Renal cortical epithelial cell (primary cell): ENCODE measurements around the gene ZNF597. TPM values are rescaled to one million over a fixed set of nuclear protein-coding genes. Genes with fewer than 3 reads are reported as not detected.
A peak's percentile ranks its signal among the peaks of the same experiment; 100 is the strongest.
"Not testable (repeated sequence)": the region's sequence is repeated elsewhere in the genome, so short reads cannot be mapped to it uniquely, and the experiment has no call there.

Experiments
- DNase-seq: peaks from one replicate; pipeline ENCODE4 v3.0.0-alpha.2; 2011; ENCODE audit warnings: low read depth
- total RNA-seq: library from RNA; depleted of rRNA; stranded (reverse); fragments of >200 nt; gene quantifications from 2 replicates; pipeline ENCODE4 v1.2.3, GENCODE V29; 2014

ZNF597 gene
- total RNA-seq, 1 donor from 2014 or later: 3.3 TPM

- DNase-seq: no peak
Observed at GRCh38 chr16:3475604-3476375, 32.5 kb upstream of the ZNF597 start.

DNA sequence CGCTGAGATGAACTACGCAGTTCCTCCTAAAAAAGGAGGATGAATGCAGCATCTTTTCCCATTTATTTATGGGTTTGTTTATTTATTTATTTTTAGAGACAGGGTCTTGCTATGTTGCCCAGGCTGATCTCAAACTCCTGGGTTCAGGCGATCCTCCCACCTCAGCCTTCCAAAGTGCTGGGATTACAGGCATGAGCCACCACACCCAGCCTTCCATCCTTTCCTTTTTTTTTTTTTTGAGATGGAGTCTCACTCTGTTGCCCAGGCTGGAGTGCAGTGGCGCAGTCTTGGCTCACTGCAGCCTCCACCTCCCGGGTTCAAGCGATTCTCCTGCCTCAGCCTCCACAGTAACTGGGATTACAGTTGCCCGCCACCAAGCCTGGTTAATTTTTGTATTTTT, 31.6 kb upstream of the ZNF597 start:
- DNase-seq: not testable (repeated sequence)

- no peak for DNase-seq
Observed at GRCh38 chr16:3474136-3474779, 31.0 kb upstream of the ZNF597 start.

GRCh38 chr16:3473596-3473943, 30.3 kb upstream of the ZNF597 start:
- not testable (repeated sequence) for DNase-seq

DNA sequence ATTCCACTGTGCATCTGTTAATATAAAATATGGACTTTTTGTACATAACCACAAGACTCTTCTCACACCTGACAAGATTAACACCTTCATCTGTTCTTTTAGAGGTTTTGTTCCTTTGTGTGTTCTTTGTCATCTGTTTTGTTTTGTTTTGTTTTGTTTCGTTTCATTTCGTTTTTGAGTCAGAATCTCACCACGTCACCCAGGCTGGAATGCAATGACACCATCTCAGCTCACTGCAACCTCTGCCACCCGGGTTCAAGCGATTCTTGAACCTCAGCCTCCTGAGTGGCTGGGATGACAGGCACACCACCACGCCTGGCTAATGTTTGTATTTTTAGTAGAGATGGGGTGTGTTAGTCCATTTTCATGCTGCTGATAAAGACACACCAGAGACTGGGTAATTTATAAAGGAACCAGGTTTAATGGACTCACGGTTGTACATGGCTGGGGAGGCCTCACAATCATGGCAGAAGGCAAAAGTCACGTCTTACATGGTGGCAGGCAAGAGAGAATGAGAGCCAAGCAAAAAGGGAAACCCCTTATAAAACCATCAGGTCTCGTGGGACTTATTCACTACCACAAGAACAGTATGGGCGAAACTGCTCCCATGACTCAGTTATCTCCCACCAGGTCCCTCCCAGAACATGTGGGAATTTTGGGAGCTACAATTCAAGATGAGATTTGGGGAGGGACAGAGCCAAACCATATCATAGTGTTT, 29.7 kb upstream of the ZNF597 start:
- no peak for DNase-seq

DNA sequence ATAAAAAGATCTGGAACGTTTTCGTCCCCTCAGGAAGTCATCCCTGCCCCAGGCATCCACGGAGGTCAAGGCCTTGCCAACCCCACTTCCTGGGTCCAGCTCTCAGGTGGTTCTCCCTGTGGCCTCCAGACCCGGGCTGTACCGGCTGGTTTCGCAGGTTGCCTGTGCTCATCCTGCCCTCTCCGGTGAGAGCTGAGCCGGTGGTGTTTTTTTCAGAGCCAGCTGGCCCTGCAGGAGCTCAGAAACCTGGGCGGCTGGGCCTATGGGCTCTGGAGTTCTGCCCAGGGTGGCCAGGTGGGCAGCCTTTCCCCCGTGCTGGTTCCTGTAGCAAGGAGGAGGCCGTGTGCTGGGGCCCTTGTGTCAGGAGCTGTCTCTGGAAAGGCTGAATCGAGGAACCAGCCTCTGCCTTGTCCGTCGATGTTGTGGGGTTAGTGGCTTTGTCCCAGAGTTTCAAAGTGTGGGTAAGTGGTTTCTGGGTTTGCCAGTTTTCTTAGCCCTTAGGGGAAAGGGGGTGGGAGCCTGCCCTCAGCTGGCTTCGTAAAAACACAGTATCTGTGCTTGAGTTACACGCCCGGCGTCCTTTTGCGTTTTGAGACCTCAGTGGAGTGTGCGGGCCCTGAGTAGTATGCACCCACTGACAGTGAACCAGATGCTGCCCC, 28.3 kb upstream of the ZNF597 start:
- no peak for DNase-seq

DNA sequence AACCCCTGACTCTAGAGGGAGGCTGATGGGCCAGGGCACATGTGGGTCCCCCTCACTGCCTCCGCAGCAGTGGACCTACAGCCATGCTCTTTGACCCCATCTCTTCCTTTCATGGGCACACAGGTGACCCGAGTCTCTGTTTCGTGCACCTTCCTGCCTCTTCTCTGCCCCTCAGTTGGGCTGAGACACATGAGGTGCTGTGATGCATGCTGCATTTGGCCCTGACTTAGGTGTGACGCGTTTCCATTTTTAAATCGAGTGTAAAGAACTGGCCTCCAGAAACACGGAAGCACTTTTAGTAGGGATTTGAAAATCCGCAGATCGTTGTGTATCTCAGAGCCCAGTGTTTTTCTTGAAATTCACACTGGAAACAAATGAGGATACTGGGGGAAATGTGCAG, 27.4 kb upstream of the ZNF597 start:
- no peak for DNase-seq

DNA sequence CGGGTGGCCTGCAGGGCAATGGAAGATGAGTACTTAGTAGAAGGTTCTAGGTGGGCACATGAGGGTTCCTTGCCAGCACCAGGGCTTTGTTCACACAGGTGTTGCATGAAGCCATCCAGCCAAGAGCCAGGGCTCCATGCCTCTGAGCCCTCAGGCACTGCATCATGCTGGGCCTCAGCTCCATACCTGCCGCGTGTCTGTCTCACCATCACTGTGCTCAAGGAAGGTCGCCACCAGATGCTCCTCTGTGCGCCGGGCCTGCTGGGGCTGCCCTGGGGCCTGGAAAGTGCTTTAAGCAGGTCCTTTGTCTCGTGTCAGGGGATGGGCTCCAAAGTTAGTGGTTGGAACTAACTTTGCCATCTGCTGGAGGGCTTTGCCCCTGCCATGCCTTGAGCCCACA, 26.4 kb upstream of the ZNF597 start:
- no peak for DNase-seq

GRCh38 chr16:3468501-3468900, 25.2 kb upstream of the ZNF597 start:
- DNase-seq: no peak

DNA sequence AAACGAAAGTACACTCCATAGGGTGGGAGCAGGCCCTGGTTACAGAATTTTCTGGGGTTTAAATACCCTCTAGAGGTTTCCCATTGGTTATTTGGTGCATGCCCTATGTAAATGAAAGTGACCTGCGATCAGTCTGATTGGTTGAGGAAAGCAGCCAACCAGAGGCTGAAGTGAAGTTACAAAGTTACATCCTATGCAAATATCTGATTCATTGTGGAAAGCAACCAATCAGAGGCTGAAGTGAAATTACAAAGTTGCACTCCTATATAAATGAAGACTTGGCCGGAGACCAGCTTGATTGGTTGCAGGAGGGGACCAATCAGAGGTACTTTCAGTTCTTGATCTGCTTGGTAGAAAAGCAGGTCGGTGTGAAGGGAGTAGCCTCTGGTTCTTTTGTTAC, 24.6 kb upstream of the ZNF597 start:
- DNase-seq: peak; percentile 55

- DNase-seq: no peak
Observed at GRCh38 chr16:3467182-3467581, 23.9 kb upstream of the ZNF597 start.

DNA sequence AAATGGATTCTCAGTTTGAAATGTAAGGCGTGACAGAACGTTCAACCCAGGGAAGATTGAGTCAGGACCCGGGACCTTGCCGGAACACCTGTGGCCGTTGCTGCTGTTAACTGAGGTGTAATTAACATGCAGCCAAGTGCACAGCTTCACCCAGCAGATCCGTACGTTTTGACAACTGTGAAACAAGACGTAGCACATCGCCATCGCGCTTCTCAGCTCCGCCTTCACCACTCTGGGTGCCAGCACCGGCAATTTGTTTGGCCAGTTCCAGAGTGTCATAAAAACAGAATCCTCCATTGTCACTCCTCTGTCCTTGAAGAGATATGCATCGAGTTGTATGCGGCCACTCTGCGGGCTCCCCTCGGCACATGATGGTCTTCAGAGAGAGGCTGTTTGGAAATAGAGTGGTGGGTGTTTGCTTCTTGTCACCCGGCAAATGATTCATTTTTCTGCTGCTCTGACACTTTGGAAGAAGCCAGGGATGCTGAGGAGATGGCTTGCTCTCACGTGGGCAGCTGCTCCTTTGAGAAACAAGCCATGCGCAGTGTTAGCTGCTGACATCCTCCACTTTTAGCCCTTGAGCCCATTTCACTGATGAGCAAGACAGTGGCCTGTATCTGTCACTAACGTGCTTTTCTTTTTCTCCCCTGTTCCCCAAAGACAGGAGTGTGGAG, 22.7 kb upstream of the ZNF597 start:
- DNase-seq: no peak

- no peak for DNase-seq
Observed at GRCh38 chr16:3465301-3465700, 22.0 kb upstream of the ZNF597 start.

GRCh38 chr16:3461151-3461550, 17.8 kb upstream of the ZNF597 start:
- no peak for DNase-seq

DNA sequence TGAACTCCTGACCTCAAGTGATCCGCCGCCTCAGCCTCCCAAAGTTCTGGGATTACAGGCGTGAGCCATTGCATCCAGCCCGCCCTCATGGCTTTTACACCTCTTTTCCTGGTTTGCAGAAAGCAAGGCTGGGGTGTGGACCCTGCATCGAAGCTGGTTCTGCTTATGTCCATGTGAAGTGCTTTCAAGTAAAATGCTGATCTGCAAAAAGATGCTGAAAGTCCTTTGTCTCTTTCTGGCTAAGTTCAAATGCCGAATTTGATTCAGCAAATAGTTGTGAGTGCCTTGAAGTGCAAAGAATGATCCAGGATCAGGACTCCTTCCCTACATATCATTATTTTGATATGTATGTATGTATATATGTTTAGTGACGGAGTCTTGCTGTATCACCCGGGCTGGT, 17.3 kb upstream of the ZNF597 start:
- DNase-seq: no peak

DNA sequence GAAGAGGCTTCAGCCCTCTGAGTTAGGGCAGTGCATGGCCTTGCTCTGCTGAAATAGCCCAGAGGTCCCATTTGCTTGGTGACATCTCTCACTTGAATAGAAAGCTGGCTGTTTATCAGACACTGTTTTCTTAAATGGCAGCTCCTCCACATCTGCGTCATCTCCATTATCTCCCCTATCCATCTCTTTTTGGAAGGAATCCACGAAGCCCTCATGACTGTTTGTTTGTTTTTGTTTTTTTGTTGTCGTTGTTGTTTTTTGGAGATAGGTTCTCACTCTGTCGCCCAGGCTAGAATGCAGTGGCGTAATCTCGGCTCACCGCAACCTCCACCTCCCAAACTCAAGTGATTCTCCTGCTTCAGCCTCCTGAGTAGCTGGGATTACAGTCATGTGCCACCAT, 16.8 kb upstream of the ZNF597 start:
- no peak for DNase-seq

- peak; percentile 27 for DNase-seq
Observed at GRCh38 chr16:3459401-3460090, 16.2 kb upstream of the ZNF597 start.

DNA sequence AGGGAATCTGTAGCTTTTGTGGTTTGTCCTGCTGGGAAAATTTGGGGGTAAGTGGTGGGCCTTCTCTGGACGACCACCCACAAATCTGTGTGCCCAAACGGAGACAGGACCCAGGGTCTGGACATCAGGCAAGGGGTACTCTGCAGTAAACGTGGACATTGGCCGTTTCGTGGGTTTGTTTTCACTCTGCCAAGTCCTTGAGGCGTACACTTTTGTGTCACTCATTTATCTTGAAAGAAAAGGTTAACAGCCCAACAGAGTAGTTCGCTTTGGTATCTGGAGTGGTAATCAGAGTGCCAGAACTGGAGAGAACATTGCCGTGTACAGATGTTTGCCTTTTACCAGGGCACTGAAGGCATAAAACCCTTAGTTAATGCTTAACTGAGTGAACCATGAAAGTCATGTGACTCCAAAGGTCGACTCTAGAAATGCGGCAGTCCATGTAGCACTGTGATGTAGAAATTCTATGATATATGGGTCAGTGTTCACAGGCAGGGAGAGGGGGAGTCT, 15.6 kb upstream of the ZNF597 start:
- DNase-seq: peak; percentile 94

- peak; percentile 36 for DNase-seq
Observed at GRCh38 chr16:3458278-3458851, 15.1 kb upstream of the ZNF597 start.

DNA sequence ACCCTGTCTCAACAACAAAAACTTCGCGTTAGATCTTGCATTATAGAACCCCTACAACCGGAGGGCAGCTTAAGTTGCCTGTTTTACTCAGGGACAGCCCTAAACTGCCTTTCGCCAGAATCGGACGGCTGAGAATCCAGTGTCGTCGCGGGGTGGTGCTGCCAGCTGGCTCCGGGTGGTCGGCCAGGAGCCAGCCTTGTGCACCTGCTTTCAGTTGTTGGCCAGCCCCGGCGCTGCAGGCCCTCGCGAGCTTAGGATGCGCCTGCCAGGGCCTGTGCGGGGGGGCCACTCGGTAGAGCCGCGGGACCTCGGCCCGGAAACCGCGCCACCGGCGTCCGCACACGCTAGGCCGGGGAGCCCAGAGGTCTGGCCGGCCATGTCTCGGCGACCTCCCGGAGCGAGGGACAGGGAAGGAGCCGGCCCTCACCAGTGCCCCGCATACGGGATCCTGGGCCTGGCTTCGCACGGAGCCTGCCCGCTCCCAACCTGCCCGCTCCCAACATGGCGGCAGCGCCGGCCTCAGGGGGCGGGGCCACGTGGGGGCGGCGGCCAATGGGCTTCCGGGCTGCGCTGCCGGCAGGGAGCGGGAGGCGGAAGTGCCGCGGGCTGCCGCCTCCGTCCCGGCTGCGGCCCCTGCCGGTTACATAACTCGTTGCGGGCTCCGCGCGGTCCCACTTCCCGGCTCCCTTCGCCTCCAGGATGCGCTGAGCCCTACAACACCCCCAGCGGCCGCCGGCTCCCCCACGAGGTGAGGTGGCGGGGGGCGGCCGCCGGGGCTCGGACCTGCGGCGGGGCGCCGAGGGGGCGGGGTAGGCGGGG, 14.3 kb upstream of the ZNF597 start:
- DNase-seq: peak; percentile 52
